B cell (primary cell): ENCODE measurements around the gene PRIM1. TPM values are rescaled to one million over a fixed set of nuclear protein-coding genes. Genes with fewer than 3 reads are reported as not detected.

Experiments used
- ATAC-seq: fragments of 200-7000 bp; cut with Tn5 transposase; one replicate; pipeline ENCODE4 v1.10.0; 2021; ENCODE audit warnings: low read depth, mild to moderate bottlenecking, moderate number of reproducible peaks, moderate library complexity
- CTCF ChIA-PET: fragments of 350-600 bp; sonication (Branson Sonifier 250); formaldehyde crosslinking; loops from one replicate; lab custom pipeline; 2021; ENCODE audit warnings: antibody characterized with exemption, inconsistent platforms; lab: Charles Lee
- POLR2A ChIA-PET: fragments of 350-600 bp; sonication (Branson Sonifier 250); formaldehyde crosslinking; loops from one replicate; lab custom pipeline; 2021; ENCODE audit warnings: antibody characterized with exemption; lab: Charles Lee
- DNase-seq: peaks from one replicate; pipeline ENCODE4 v3.0.0; 2013
- H2AFZ ChIP-seq: 2 replicates; pipeline ENCODE4 v1.6.1; 2012; ENCODE audit warnings: mild to moderate bottlenecking, low read depth, low read length; ENCODE audit not compliant: insufficient read depth, poor library complexity, severe bottlenecking
- H3K27ac ChIP-seq, 2 donors: 1 replicate in 1 of 2; 2 replicates in 1 of 2; pipeline ENCODE4 v1.5.1; 2012 to 2013; ENCODE audit warnings: low read length in 2 of 2, mild to moderate bottlenecking in 2 of 2, moderate library complexity in 1 of 2
- H3K27me3 ChIP-seq, 4 experiments: fragments of 200-600 bp in 1 of 4; sonication (generic) in 1 of 4; replicated peaks in 1 of 4; 1 replicate in 2 of 4; 2 replicates in 2 of 4; pipeline versions ENCODE4 v1.6.1 to v1.7.0; 2013 to 2016; ENCODE audit warnings: low read length in 3 of 4, mild to moderate bottlenecking in 2 of 4, mixed read lengths in 1 of 4, moderate library complexity in 1 of 4; ENCODE audit not compliant: insufficient read depth in 4 of 4, control insufficient read depth in 3 of 4; ENCODE audit errors: control extremely low read depth in 1 of 4
- H3K36me3 ChIP-seq, 2 experiments: replicated peaks in 1 of 2; 1 replicate in 1 of 2; 2 replicates in 1 of 2; pipeline versions ENCODE4 v1.6.1 to v1.7.1; 2013; ENCODE audit warnings: low read length in 1 of 2; ENCODE audit not compliant: insufficient read depth in 2 of 2, control insufficient read depth in 1 of 2; ENCODE audit errors: control extremely low read depth in 1 of 2, extremely low read depth in 1 of 2
- H3K4me1 ChIP-seq, 2 donors: fragments of 200-600 bp in 1 of 2; sonication (generic) in 1 of 2; 1 replicate in 1 of 2; 2 replicates in 1 of 2; pipeline versions ENCODE4 v1.5.1 to v1.6.1; 2013 to 2017; ENCODE audit warnings: low read length in 2 of 2; ENCODE audit not compliant: control insufficient read depth in 2 of 2, insufficient read depth in 2 of 2
- H3K4me2 ChIP-seq: replicated peaks from 2 replicates; pipeline ENCODE3; 2012; ENCODE audit warnings: mild to moderate bottlenecking, low read depth, low read length; ENCODE audit not compliant: poor library complexity, severe bottlenecking
- H3K4me3 ChIP-seq, 5 experiments: fragments of 200-600 bp in 1 of 5; sonication (generic) in 1 of 5; 1 replicate in 3 of 5; 2 replicates in 2 of 5; pipeline versions ENCODE4 v1.5.1 to v1.7.0; 2011 to 2016; ENCODE audit warnings: low read length in 4 of 5, mild to moderate bottlenecking in 4 of 5, low read depth in 2 of 5, control low read depth in 1 of 5, moderate library complexity in 1 of 5; ENCODE audit not compliant: insufficient read depth in 1 of 5; ENCODE audit errors: control extremely low read depth in 1 of 5, extremely low read depth in 1 of 5
- H3K79me2 ChIP-seq: fragments of 200-600 bp; sonication (generic); one replicate; pipeline ENCODE4 v1.6.0; 2016; ENCODE audit warnings: low read length; ENCODE audit not compliant: control insufficient read depth, insufficient read depth
- H3K9ac ChIP-seq: fragments of 200-600 bp; sonication (generic); 2 replicates; pipeline ENCODE4 v1.6.1; 2017; ENCODE audit warnings: mild to moderate bottlenecking, low read length, moderate library complexity
- H3K9me3 ChIP-seq, 3 donors: one replicate each; pipeline versions ENCODE4 v1.6.1 to v1.7.1; 2013; ENCODE audit warnings: low read length in 2 of 3; ENCODE audit not compliant: control insufficient read depth in 2 of 3, insufficient read depth in 1 of 3; ENCODE audit errors: control extremely low read depth in 1 of 3
- H4K20me1 ChIP-seq: 2 replicates; pipeline ENCODE4 v1.6.0; 2012; ENCODE audit warnings: mild to moderate bottlenecking, low read length; ENCODE audit not compliant: insufficient read depth, control insufficient read depth, poor library complexity, severe bottlenecking
- H3K27ac Mint-ChIP-seq: one replicate; pipeline ENCODE4 v1.8.0; 2021; ENCODE audit warnings: mixed read lengths
- H3K27me3 Mint-ChIP-seq: one replicate; pipeline ENCODE4 v1.8.0; 2021; ENCODE audit warnings: mixed read lengths
- H3K4me1 Mint-ChIP-seq: one replicate; pipeline ENCODE4 v1.8.0; 2021; ENCODE audit warnings: mixed read lengths
- H3K4me3 Mint-ChIP-seq: one replicate; pipeline ENCODE4 v1.8.0; 2021; ENCODE audit warnings: mixed read lengths
- H3K9me3 Mint-ChIP-seq: one replicate; pipeline ENCODE4 v1.8.0; 2022; ENCODE audit warnings: mixed read lengths; ENCODE audit not compliant: insufficient read depth
- CTCF ChIP-seq: fragments of 200-600 bp; IDR thresholded peaks from one replicate; pipeline ENCODE4 v1.8.0; 2022; ENCODE audit warnings: antibody characterized with exemption, mild to moderate bottlenecking
- EZH2 ChIP-seq: IDR thresholded peaks from 2 replicates; pipeline ENCODE4 v1.6.1; 2012; ENCODE audit warnings: borderline replicate concordance, low read depth, mild to moderate bottlenecking, moderate library complexity, low read length; ENCODE audit not compliant: insufficient read depth, poor library complexity, severe bottlenecking
- WGBS: methylation state at CpG from one replicate; pipeline ENCODE4 v1.1.5; 2013; ENCODE audit warnings: missing lambda C conversion rate; ENCODE audit not compliant: insufficient coverage; 5-methylcytosine and 5-hydroxymethylcytosine counted together
- intact Hi-C: fragments of 100-400 bp; cut with micrococcal nuclease; formaldehyde crosslinking; loops from one replicate; pipeline ENCODE4 v1.10.0; 2022
- polyA plus RNA-seq: library from polyadenylated mRNA; depleted of rRNA; stranded (reverse); fragments of >200 nt; gene quantifications from 2 replicates; pipeline ENCODE4 v1.2.3, GENCODE V29; 2012
- total RNA-seq, 2 donors: library from RNA; stranded (reverse); fragments of 120-200 nt in 1 of 2; gene quantifications; 1 replicate in 1 of 2; 2 replicates in 1 of 2; pipeline versions ENCODE4 v1.2.3 to v1.2.4, GENCODE V29; 2013 to 2022

The PRIM1 gene
- total and polyA plus RNA-seq, 2 donors (not counting 1 experiment from before 2014, with no cell fraction given), result 16.9 to 25.4 TPM

- Histone ChIP-seq H4K20me1 (peaks cover 93% of the 10 kb centered on the region), H3K4me3 (no peak overlapping the region), H3K27me3 (no peaks in the 10 kb centered on the region), H3K27ac (peak overlapping the region in 1 of 2 donors; percentile 39), H3K4me2 (no peak overlapping the region), H3K9ac (no peak overlapping the region), H3K4me1 (peaks cover 38 to 59% of the 10 kb centered on the region in 2 donors), H3K9me3 (no peaks in the 10 kb centered on the region), H3K36me3 (peaks cover 20 to 75% of the 10 kb centered on the region in 2 experiments), H2AFZ (no peak overlapping the region), H3K79me2 (peaks cover 51% of the 10 kb centered on the region)
- Mint-ChIP-seq H3K27ac (peak overlapping the region; percentile 72), H3K4me3 (no peak overlapping the region), H3K4me1 (peaks cover 55% of the 10 kb centered on the region), H3K9me3 (no peaks in the 10 kb centered on the region), H3K27me3 (no peaks in the 10 kb centered on the region)
- WGBS, result 78% methylated on average over 3 of the region's 4 CpGs
- TF ChIP-seq EZH2, result no peak
- no peak for TF ChIP-seq CTCF
- intact Hi-C loops, result no loop called here
- ATAC-seq, result no peak
- CTCF ChIA-PET, result no interaction called here
- DNase-seq, result no peak
- POLR2A ChIA-PET, result interaction anchor here (0.6 to 0.9 kb wide), 3 partner anchors 8 to 121 kb away, joined by 4 to 5 read pairs (median 5); partner anchors contain the start of gene NACA
Measured at GRCh38 chr12:56716933-56717880, 34.9 kb downstream of the PRIM1 start.

- H3K27ac Mint-ChIP-seq, result peak overlapping the region; percentile 27
- H3K27me3 Mint-ChIP-seq, result no peaks in the 10 kb centered on the region
- H2AFZ ChIP-seq, result no peak overlapping the region
- ChIA-PET CTCF (no interaction called here), POLR2A (interaction anchor here (0.6 to 0.9 kb wide), 2 partner anchors 9 to 120 kb away, joined by 5 read pairs; partner anchors contain the start of gene NACA)
- no peak overlapping the region for H3K4me2 ChIP-seq
- H3K79me2 ChIP-seq, result peaks cover 43% of the 10 kb centered on the region
- no peak for TF ChIP-seq CTCF
- no peak for TF ChIP-seq EZH2
- WGBS, result 7% methylated on average over 1 of the region's 1 CpG
- H3K9ac ChIP-seq, result no peak overlapping the region
- H3K4me1 Mint-ChIP-seq, result peaks cover 47% of the 10 kb centered on the region
- H3K4me1 ChIP-seq, result peaks cover 31 to 51% of the 10 kb centered on the region in 2 donors
- no peaks in the 10 kb centered on the region for H3K9me3 ChIP-seq
- intact Hi-C loops, result no loop called here
- H3K36me3 ChIP-seq, result peaks cover 20 to 70% of the 10 kb centered on the region in 2 experiments
- H3K9me3 Mint-ChIP-seq, result no peaks in the 10 kb centered on the region
- peaks cover 85% of the 10 kb centered on the region for H4K20me1 ChIP-seq
- no peak overlapping the region for H3K4me3 ChIP-seq
- H3K4me3 Mint-ChIP-seq, result no peak overlapping the region
- ATAC-seq (no peak), DNase-seq (no peak)
- no peaks in the 10 kb centered on the region for H3K27me3 ChIP-seq
- H3K27ac ChIP-seq, result peak overlapping the region in 1 of 2 donors; percentile 39
Measured at GRCh38 chr12:56716458-56716857, 35.7 kb downstream of the PRIM1 start.
